ENCODE results near the gene ELL.
A peak's percentile ranks its signal among the peaks of the same experiment; 100 is the strongest.
"Not testable (repeated sequence)": the region's sequence is repeated elsewhere in the genome, so short reads cannot be mapped to it uniquely, and the experiment has no call there.

ELL gene

GRCh38 chr19:18406749-18407148, 115.1 kb downstream of the ELL start (continued):
- TF ChIP-seq, protein P1, sequence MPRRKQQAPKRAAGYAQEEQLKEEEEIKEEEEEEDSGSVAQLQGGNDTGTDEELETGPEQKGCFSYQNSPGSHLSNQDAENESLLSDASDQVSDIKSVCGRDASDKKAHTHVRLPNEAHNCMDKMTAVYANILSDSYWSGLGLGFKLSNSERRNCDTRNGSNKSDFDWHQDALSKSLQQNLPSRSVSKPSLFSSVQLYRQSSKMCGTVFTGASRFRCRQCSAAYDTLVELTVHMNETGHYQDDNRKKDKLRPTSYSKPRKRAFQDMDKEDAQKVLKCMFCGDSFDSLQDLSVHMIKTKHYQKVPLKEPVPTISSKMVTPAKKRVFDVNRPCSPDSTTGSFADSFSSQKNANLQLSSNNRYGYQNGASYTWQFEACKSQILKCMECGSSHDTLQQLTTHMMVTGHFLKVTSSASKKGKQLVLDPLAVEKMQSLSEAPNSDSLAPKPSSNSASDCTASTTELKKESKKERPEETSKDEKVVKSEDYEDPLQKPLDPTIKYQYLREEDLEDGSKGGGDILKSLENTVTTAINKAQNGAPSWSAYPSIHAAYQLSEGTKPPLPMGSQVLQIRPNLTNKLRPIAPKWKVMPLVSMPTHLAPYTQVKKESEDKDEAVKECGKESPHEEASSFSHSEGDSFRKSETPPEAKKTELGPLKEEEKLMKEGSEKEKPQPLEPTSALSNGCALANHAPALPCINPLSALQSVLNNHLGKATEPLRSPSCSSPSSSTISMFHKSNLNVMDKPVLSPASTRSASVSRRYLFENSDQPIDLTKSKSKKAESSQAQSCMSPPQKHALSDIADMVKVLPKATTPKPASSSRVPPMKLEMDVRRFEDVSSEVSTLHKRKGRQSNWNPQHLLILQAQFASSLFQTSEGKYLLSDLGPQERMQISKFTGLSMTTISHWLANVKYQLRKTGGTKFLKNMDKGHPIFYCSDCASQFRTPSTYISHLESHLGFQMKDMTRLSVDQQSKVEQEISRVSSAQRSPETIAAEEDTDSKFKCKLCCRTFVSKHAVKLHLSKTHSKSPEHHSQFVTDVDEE (CRISPR knock-in tag; IDR thresholded peaks at IDR 0.05) = no peak
- no peak for TF ChIP-seq CSRNP3 (CRISPR knock-in tag; IDR thresholded peaks at IDR 0.05)

GRCh38 chr19:18405754-18406153, 116.1 kb downstream of the ELL start:
- not testable (repeated sequence) for ATAC-seq

DNA sequence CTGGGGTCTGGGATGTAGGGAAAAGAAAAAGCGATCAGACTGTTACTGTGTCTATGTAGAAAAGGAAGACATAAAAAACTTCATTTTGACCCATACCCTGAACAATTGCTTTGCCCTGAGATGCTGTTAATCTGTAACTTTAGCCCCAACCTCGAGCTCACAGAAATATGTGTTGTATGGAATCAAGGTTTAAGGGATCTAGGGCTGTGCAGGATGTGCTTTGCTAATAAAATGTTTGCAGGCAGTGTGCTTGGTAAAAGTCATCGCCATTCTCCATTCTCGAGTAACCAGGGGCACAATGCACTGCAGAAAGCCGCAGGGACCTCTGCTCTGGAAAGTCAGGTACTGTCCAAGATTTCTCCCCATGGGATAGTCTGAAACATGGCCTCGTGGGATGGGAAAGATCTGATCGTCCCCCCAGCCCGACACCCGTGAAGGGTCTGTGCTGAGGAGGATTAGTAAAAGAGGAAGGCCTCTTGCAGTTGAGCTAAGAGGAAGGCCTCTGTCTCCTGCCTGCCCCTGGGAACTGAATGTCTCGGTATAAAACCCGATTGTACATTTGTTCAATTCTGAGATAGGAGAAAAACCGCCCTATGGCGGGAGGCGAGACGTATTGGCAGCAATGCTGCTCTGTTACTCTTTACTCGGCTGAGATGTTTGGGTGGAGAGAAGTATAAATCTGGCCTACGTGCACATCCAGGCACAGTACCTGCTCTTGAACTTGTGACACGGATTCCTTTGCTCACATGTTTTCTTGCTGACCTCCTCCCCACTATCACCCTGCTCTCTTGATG, 119.2 kb downstream of the ELL start:
- not testable (repeated sequence) for ATAC-seq

DNA sequence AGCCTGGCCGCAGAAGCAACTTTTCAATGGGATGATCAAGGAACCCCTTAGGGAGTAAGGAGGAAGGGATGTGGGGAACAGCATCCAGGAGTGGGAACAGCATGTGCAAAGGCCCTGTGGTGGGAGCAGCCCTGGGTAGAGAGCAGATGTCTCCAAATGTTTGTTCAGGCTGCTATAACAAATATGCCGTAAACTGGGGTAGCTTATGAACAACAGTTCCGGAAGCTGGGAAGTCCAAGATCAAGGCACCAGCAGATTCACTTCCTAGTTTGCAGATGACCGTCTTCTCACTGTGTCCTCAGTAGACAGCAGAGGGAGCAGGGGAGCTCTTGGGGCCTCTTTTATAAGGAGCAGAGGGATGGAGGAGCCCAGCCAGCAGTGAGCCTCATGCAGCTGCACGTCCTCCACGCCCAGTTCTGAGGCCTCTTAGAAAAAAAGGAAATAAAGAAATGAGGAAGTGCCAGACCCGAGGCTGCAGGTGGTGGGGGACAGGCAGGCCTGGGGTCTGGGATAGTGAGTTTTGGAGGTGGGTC, 120.2 kb downstream of the ELL start:
- ATAC-seq = peak; percentile 83
- TF ChIP-seq, protein P2, sequence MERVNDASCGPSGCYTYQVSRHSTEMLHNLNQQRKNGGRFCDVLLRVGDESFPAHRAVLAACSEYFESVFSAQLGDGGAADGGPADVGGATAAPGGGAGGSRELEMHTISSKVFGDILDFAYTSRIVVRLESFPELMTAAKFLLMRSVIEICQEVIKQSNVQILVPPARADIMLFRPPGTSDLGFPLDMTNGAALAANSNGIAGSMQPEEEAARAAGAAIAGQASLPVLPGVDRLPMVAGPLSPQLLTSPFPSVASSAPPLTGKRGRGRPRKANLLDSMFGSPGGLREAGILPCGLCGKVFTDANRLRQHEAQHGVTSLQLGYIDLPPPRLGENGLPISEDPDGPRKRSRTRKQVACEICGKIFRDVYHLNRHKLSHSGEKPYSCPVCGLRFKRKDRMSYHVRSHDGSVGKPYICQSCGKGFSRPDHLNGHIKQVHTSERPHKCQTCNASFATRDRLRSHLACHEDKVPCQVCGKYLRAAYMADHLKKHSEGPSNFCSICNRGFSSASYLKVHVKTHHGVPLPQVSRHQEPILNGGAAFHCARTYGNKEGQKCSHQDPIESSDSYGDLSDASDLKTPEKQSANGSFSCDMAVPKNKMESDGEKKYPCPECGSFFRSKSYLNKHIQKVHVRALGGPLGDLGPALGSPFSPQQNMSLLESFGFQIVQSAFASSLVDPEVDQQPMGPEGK (CRISPR knock-in tag; IDR thresholded peaks at IDR 0.05; ENCODE audit: borderline replicate concordance) = no peak
- TF ChIP-seq ESRRG (CRISPR knock-in tag; IDR thresholded peaks at IDR 0.05) = no peak
- TF ChIP-seq CSRNP3 (CRISPR knock-in tag; IDR thresholded peaks at IDR 0.05) = no peak
- TF ChIP-seq TOX (CRISPR knock-in tag; IDR thresholded peaks at IDR 0.05; ENCODE audit: borderline replicate concordance) = no peak
- no peak for TF ChIP-seq GLIS3 (CRISPR knock-in tag; IDR thresholded peaks at IDR 0.05)
- TF ChIP-seq ZNF8 (CRISPR knock-in tag; IDR thresholded peaks at IDR 0.05) = no peak

- ATAC-seq = no peak
- TF ChIP-seq PPARA (CRISPR knock-in tag; IDR thresholded peaks at IDR 0.05; ENCODE audit: borderline replicate concordance) = no peak
- TF ChIP-seq ARNTL (CRISPR knock-in tag; IDR thresholded peaks at IDR 0.05; ENCODE audit: borderline replicate concordance, low read depth) = no peak
- TF ChIP-seq ZC3H10 (CRISPR knock-in tag; IDR thresholded peaks at IDR 0.05) = no peak
- no peak for TF ChIP-seq ISL1 (CRISPR knock-in tag; IDR thresholded peaks at IDR 0.05)
- TF ChIP-seq, protein P1 (CRISPR knock-in tag; IDR thresholded peaks at IDR 0.05) = no peak
- TF ChIP-seq CSDC2 (CRISPR knock-in tag; IDR thresholded peaks at IDR 0.05) = no peak
- no peak for TF ChIP-seq OSR1 (CRISPR knock-in tag; IDR thresholded peaks at IDR 0.05)
- TF ChIP-seq ZFP3 (CRISPR knock-in tag; IDR thresholded peaks at IDR 0.05) = no peak
- TF ChIP-seq ZFP30 (CRISPR knock-in tag; IDR thresholded peaks at IDR 0.05) = no peak
- TF ChIP-seq ZNF70 (CRISPR knock-in tag; IDR thresholded peaks at IDR 0.05) = no peak
- TF ChIP-seq TOX (CRISPR knock-in tag; IDR thresholded peaks at IDR 0.05; ENCODE audit: borderline replicate concordance) = no peak
- TF ChIP-seq, protein P2 (CRISPR knock-in tag; IDR thresholded peaks at IDR 0.05; ENCODE audit: borderline replicate concordance) = no peak
- TF ChIP-seq, protein P3, sequence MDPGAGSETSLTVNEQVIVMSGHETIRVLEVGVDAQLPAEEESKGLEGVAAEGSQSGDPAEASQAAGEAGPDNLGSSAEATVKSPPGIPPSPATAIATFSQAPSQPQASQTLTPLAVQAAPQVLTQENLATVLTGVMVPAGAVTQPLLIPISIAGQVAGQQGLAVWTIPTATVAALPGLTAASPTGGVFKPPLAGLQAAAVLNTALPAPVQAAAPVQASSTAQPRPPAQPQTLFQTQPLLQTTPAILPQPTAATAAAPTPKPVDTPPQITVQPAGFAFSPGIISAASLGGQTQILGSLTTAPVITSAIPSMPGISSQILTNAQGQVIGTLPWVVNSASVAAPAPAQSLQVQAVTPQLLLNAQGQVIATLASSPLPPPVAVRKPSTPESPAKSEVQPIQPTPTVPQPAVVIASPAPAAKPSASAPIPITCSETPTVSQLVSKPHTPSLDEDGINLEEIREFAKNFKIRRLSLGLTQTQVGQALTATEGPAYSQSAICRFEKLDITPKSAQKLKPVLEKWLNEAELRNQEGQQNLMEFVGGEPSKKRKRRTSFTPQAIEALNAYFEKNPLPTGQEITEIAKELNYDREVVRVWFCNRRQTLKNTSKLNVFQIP (CRISPR knock-in tag; IDR thresholded peaks at IDR 0.05; ENCODE audit: borderline replicate concordance, low read depth) = no peak
- no peak for TF ChIP-seq RARB (CRISPR knock-in tag; IDR thresholded peaks at IDR 0.05)
- TF ChIP-seq ZNF565 (CRISPR knock-in tag; conservative IDR thresholded peaks at IDR 0.05; ENCODE audit: low read depth) = no peak
- TF ChIP-seq GLIS3 (CRISPR knock-in tag; IDR thresholded peaks at IDR 0.05) = no peak
Observed at GRCh38 chr19:18399008-18399407, 122.9 kb downstream of the ELL start.

Measured in SK-N-SH treated with all-trans-retinoic acid at 6 μM for 48 hours (cell line).